Astrocyte (in vitro differentiated cells and primary cell): Measurements from ENCODE around the gene TMEM101. TPM values are rescaled to one million over a fixed set of nuclear protein-coding genes. Genes with fewer than 3 reads are reported as not detected.
A peak's percentile ranks its signal among the peaks of the same experiment; 100 is the strongest.

ENCODE experiments used
- DNase-seq: peaks from one replicate; pipeline ENCODE4 v3.0.0-alpha.2; 2010; ENCODE audit warnings: low read depth
- FAIRE-seq: peaks from 2 replicates; lab custom pipeline; 2011; peaks lifted over from hg19 to GRCh38; lab: Jason Lieb, UNC
- H2AFZ ChIP-seq: 2 replicates; pipeline ENCODE4 v1.6.0; 2012; ENCODE audit warnings: low read depth, low read length, inconsistent platforms
- H3K27ac ChIP-seq: 2 replicates; pipeline ENCODE4 v1.5.1; 2011; ENCODE audit warnings: low read depth, low read length, inconsistent platforms
- H3K27me3 ChIP-seq: 2 replicates; pipeline ENCODE4 v1.6.0; 2011; ENCODE audit warnings: low read length, inconsistent platforms; ENCODE audit not compliant: insufficient read depth
- H3K36me3 ChIP-seq: 2 replicates; pipeline ENCODE4 v1.5.1; 2011; ENCODE audit warnings: low read length, inconsistent platforms; ENCODE audit not compliant: insufficient read depth
- H3K4me1 ChIP-seq: 2 replicates; pipeline ENCODE4 v1.5.1; 2011; ENCODE audit warnings: low read length, inconsistent platforms; ENCODE audit not compliant: insufficient read depth
- H3K4me2 ChIP-seq: 2 replicates; pipeline ENCODE4 v1.6.0; 2012; ENCODE audit warnings: low read length, inconsistent platforms
- H3K4me3 ChIP-seq: 2 replicates; pipeline ENCODE4 v1.5.1; 2011; ENCODE audit warnings: low read depth, mild to moderate bottlenecking, low read length, inconsistent platforms; ENCODE audit not compliant: insufficient read depth
- H3K79me2 ChIP-seq: 2 replicates; pipeline ENCODE4 v1.6.0; 2012; ENCODE audit warnings: mild to moderate bottlenecking, low read length, inconsistent platforms; ENCODE audit not compliant: insufficient read depth
- H3K9ac ChIP-seq: 2 replicates; pipeline ENCODE4 v1.6.0; 2012; ENCODE audit warnings: mild to moderate bottlenecking, low read length, inconsistent platforms
- H3K9me3 ChIP-seq: 2 replicates; pipeline ENCODE4 v1.5.1; 2012; ENCODE audit warnings: low read depth, mild to moderate bottlenecking, low read length, inconsistent platforms; ENCODE audit not compliant: insufficient read depth
- H4K20me1 ChIP-seq: 2 replicates; pipeline ENCODE4 v1.6.0; 2012; ENCODE audit warnings: low read length, inconsistent platforms; ENCODE audit not compliant: insufficient read depth
- H3K27ac Mint-ChIP-seq: one replicate; pipeline ENCODE4 v1.8.0; 2021; ENCODE audit warnings: mild to moderate bottlenecking, mixed read lengths; ENCODE audit not compliant: unreplicated experiment
- H3K27me3 Mint-ChIP-seq: one replicate; pipeline ENCODE4 v1.8.0; 2021; ENCODE audit warnings: low read depth, mixed read lengths; ENCODE audit not compliant: unreplicated experiment
- H3K36me3 Mint-ChIP-seq: one replicate; pipeline ENCODE4 v1.8.0; 2021; ENCODE audit warnings: low read depth, mixed read lengths; ENCODE audit not compliant: unreplicated experiment
- H3K4me1 Mint-ChIP-seq: one replicate; pipeline ENCODE4 v1.8.0; 2021; ENCODE audit warnings: low read depth, mixed read lengths; ENCODE audit not compliant: unreplicated experiment
- H3K4me3 Mint-ChIP-seq: one replicate; pipeline ENCODE4 v1.8.0; 2021; ENCODE audit warnings: mild to moderate bottlenecking, moderate library complexity, mixed read lengths; ENCODE audit not compliant: unreplicated experiment
- H3K9me3 Mint-ChIP-seq: one replicate; pipeline ENCODE4 v1.8.0; 2021; ENCODE audit warnings: mild to moderate bottlenecking, mixed read lengths; ENCODE audit not compliant: unreplicated experiment
- CTCF ChIP-seq: IDR thresholded peaks from 2 replicates; pipeline ENCODE4 v1.5.1; 2011; ENCODE audit warnings: low read depth, mild to moderate bottlenecking, inconsistent platforms, low read length, moderate library complexity; ENCODE audit not compliant: insufficient read depth
- EZH2 ChIP-seq: IDR thresholded peaks from 2 replicates; pipeline ENCODE4 v1.6.1; 2012; ENCODE audit warnings: mild to moderate bottlenecking, low read length, inconsistent platforms; ENCODE audit not compliant: insufficient read depth
- total RNA-seq: library from RNA; stranded (reverse); gene quantifications from 2 replicates; pipeline ENCODE4 v1.2.1, GENCODE V29; 2021

The TMEM101 gene
- total RNA-seq, 1 donor from 2014 or later: 17.1 TPM

GRCh38 chr17:44039829-44040635 is 25.3 kb upstream of the TMEM101 start:
- Histone ChIP-seq H3K4me3 (no peak overlapping the region), H3K79me2 (peaks cover 64% of the 10 kb centered on the region), H3K36me3 (peaks cover 15% of the 10 kb centered on the region), H3K4me2 (peak overlapping the region; percentile 1), H3K27ac (peak overlapping the region; percentile 41), H3K4me1 (peaks cover 5% of the 10 kb centered on the region), H3K27me3 (no peaks in the 10 kb centered on the region), H4K20me1 (peaks cover 80% of the 10 kb centered on the region), H2AFZ (no peak overlapping the region), H3K9ac (peak overlapping the region; percentile 33), H3K9me3 (no peaks in the 10 kb centered on the region)
- H3K36me3 Mint-ChIP-seq: peaks cover 8% of the 10 kb centered on the region
- peaks cover 39% of the 10 kb centered on the region for H3K4me1 Mint-ChIP-seq
- TF ChIP-seq CTCF (no peak), EZH2 (no peak)
- no peaks in the 10 kb centered on the region for H3K27me3 Mint-ChIP-seq
- FAIRE-seq (no peak), DNase-seq (peak; percentile 77)
- no peaks in the 10 kb centered on the region for H3K9me3 Mint-ChIP-seq
- peak overlapping the region; percentile 92 for H3K27ac Mint-ChIP-seq
- peak overlapping the region; percentile 47 for H3K4me3 Mint-ChIP-seq

- Histone ChIP-seq H3K36me3 (peaks cover 23% of the 10 kb centered on the region), H3K4me2 (no peak overlapping the region), H3K9ac (no peak overlapping the region), H3K27me3 (no peaks in the 10 kb centered on the region), H3K27ac (no peak overlapping the region), H4K20me1 (peaks cover 75% of the 10 kb centered on the region), H3K4me3 (no peak overlapping the region), H3K79me2 (peaks cover 52% of the 10 kb centered on the region), H3K4me1 (peaks cover 3% of the 10 kb centered on the region), H2AFZ (no peak overlapping the region), H3K9me3 (no peaks in the 10 kb centered on the region)
- H3K36me3 Mint-ChIP-seq: peaks cover 15% of the 10 kb centered on the region
- H3K4me1 Mint-ChIP-seq: peaks cover 28% of the 10 kb centered on the region
- H3K9me3 Mint-ChIP-seq: no peaks in the 10 kb centered on the region
- FAIRE-seq (no peak), DNase-seq (no peak)
- no peak overlapping the region for H3K4me3 Mint-ChIP-seq
- TF ChIP-seq CTCF (no peak), EZH2 (no peak)
- no peak overlapping the region for H3K27ac Mint-ChIP-seq
- H3K27me3 Mint-ChIP-seq: no peaks in the 10 kb centered on the region
Observed at GRCh38 chr17:44038604-44039011, 23.8 kb upstream of the TMEM101 start.

GRCh38 chr17:44037471-44037870 is 22.7 kb upstream of the TMEM101 start:
- H3K36me3 ChIP-seq: peaks cover 29% of the 10 kb centered on the region

More at GRCh38 chr17:44037471-44037870, 22.7 kb upstream of the TMEM101 start:
- Histone ChIP-seq H3K4me1 (peaks cover 3% of the 10 kb centered on the region), H3K4me2 (no peak overlapping the region), H3K27me3 (no peaks in the 10 kb centered on the region), H4K20me1 (peaks cover 68% of the 10 kb centered on the region), H3K4me3 (no peak overlapping the region), H3K9ac (no peak overlapping the region), H3K27ac (no peak overlapping the region), H2AFZ (no peak overlapping the region), H3K9me3 (no peaks in the 10 kb centered on the region), H3K79me2 (peaks cover 42% of the 10 kb centered on the region)
- H3K9me3 Mint-ChIP-seq: no peaks in the 10 kb centered on the region
- no peak overlapping the region for H3K27ac Mint-ChIP-seq
- DNase-seq: no peak
- FAIRE-seq: no peak
- peaks cover 22% of the 10 kb centered on the region for H3K4me1 Mint-ChIP-seq
- peaks cover 16% of the 10 kb centered on the region for H3K36me3 Mint-ChIP-seq
- no peaks in the 10 kb centered on the region for H3K27me3 Mint-ChIP-seq
- no peak overlapping the region for H3K4me3 Mint-ChIP-seq
- no peak for TF ChIP-seq EZH2
- no peak for TF ChIP-seq CTCF
